ENCODE data around the gene FYN.
A peak's percentile ranks its signal among the peaks of the same experiment; 100 is the strongest.

FYN gene

DNA sequence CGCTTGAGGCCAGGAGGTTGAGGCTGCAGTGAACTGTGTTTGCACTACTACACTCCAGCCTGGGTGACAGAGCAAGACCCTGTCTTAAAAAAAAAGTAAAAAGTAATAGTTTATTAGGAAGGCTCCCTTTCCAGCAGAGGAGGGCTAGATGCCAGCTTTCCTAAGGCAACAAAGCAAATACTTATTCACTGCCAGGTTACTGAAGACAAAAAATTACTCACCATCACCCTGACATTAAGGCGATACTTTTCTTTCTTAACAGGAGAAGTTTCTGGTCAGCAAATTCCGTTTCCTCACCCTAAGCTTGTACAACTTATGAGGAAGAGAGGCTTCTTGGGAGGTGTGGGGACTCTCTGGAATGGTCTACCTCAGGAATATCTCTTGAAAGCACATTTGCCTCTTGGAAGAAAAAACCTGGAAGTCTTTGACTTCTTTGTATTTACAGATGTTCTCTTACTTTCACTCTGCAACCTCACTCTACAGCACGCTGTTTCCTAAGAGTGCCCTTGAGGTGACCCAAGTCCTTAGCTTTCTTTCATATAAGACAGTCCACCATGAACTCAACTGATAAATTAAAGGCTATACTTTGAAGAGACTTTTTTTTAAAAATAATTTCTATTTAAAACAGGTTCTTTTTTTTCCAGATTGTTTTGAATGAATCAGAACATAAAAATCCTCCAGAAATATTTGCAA lies 214.6 kb downstream of the FYN start:
- TF ChIP-seq, protein P1, sequence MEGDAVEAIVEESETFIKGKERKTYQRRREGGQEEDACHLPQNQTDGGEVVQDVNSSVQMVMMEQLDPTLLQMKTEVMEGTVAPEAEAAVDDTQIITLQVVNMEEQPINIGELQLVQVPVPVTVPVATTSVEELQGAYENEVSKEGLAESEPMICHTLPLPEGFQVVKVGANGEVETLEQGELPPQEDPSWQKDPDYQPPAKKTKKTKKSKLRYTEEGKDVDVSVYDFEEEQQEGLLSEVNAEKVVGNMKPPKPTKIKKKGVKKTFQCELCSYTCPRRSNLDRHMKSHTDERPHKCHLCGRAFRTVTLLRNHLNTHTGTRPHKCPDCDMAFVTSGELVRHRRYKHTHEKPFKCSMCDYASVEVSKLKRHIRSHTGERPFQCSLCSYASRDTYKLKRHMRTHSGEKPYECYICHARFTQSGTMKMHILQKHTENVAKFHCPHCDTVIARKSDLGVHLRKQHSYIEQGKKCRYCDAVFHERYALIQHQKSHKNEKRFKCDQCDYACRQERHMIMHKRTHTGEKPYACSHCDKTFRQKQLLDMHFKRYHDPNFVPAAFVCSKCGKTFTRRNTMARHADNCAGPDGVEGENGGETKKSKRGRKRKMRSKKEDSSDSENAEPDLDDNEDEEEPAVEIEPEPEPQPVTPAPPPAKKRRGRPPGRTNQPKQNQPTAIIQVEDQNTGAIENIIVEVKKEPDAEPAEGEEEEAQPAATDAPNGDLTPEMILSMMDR (IDR thresholded peaks at IDR 0.05; ENCODE audit: low read length, missing control alignments), result no peak
- no peak overlapping the region for H3K4me3 ChIP-seq (replicated peaks; ENCODE audit: low read depth, low read length)
- peak; percentile 54 for DNase-seq (ENCODE audit: low read depth)

DNA sequence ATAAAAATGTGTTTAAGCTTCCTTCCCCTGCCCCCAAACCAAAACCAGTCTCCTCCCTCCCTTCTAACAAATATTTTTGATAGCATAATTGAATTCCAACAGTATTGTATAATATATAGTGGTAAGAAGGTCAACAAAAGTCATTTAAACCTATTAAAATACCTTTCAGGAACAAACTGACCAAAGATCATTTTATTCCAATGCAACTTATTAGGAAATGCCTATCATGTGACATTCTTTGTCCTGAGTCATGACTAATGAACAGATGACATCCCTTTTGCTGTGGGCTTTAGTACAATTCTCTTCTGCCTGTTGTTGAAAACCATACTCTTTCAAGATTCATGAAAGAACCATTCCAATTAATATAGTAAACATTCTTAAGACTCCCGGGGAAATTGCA lies 216.1 kb downstream of the FYN start:
- no peak overlapping the region for H3K4me3 ChIP-seq (replicated peaks; ENCODE audit: low read depth, low read length)
- peak; percentile 77 for DNase-seq (ENCODE audit: low read depth)
- TF ChIP-seq, protein P1 (IDR thresholded peaks at IDR 0.05; ENCODE audit: low read length, missing control alignments), result no peak

DNA sequence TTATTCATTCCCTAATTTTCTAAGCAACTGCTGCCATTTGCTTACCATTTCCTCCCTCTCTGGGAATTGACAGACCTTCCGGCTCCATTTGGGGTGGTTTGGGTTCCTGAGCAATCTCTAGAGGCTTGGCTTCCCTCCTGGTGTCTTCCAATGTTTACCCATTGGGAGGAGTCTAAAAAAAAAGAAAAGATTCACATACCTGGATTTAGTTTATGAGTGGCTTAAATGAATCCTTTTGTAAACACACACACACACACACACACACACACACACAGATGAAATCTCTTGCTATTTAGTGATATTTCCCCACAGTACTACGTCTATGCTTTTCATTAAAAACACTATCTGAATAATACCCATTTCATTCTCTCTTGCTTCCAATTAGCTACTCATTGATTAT lies 219.3 kb downstream of the FYN start:
- H3K4me3 ChIP-seq (replicated peaks; ENCODE audit: low read depth, low read length), result no peak overlapping the region
- no peak for DNase-seq (ENCODE audit: low read depth)
- TF ChIP-seq, protein P1 (IDR thresholded peaks at IDR 0.05; ENCODE audit: low read length, missing control alignments), result no peak

DNA sequence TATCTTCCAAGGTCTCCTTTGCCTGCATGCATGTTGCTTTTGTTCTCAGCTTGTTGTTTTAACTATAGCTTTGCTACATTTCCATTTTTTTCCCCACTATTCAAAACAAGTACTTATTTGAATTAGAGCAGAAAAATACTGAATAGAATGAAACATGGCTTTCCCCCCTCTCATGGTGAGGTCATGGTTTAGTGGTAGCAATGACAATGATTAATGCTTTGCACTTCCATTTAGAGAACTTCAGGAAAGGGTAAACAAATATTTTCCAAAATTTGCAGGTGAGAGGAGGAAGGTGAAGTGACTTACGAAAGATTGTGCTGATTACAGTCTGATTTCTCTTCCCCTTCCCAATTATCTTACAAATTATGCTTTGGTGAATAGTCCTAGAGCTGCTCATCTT lies 219.8 kb downstream of the FYN start:
- TF ChIP-seq, protein P1 (IDR thresholded peaks at IDR 0.05; ENCODE audit: low read length, missing control alignments), result no peak
- no peak for DNase-seq (ENCODE audit: low read depth)
- H3K4me3 ChIP-seq (replicated peaks; ENCODE audit: low read depth, low read length), result no peak overlapping the region

DNA sequence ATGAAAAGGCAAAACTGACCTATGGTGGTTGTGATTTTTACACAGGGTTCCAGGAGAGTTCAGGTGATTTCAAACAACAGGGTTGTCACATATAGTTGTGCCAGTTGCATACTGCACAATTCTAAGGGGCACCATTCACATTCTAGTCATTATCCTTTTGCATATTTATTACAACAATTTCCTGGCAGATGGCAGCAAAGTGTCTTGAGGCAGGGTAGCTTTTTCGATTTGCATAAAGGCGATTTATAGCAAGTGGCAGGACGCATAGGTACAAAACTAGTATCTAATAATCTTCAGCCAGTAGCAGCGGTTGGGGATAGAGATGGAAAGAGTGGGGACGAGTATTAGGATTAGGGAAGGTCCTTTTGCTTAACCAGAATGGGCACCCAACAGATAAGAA lies 221.1 kb downstream of the FYN start:
- DNase-seq (ENCODE audit: low read depth), result no peak
- H3K4me3 ChIP-seq (replicated peaks; ENCODE audit: low read depth, low read length), result no peak overlapping the region
- TF ChIP-seq, protein P1 (IDR thresholded peaks at IDR 0.05; ENCODE audit: low read length, missing control alignments), result no peak

DNA sequence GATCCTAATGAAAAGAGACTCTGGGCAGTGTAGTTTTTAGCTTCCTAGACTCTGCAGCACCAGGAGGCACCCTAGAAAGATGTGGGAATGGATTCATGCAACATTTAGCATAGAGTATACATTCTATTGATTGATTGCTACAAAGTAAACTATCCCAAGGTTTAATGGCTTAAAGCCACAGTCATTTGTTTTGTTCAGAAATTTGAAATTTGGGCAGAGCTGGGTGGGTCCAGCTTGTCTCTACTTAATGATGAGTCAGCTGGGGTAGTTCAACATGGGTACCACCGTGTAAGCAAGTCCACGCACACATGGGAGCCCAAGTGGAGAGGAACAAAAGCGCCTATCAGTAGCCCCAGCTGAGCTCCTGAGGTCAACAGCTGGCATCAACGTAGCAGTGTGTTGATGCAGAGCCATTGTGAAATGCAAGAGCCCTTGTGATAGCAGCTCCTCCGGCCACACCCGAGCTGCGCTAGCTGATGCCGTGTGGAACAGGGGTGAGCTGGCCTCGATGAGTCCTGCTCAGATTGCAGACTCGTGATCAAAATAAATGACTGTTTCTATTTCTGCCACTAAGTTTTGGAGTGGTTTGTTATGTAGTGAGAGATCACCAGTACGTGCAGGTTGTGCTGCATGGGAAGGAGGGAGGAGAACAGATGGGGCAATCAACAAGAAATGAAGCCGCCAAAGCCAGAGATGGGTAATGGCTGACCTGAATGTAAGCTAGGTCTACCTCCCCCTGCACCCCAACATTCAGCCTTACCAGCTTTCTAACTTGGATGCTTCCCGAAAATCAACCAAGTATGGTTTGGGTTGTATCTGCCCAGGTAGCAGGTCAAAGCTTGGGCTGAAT lies 221.8 kb downstream of the FYN start:
- TF ChIP-seq, protein P1 (IDR thresholded peaks at IDR 0.05; ENCODE audit: low read length, missing control alignments), result no peak
- no peak overlapping the region for H3K4me3 ChIP-seq (replicated peaks; ENCODE audit: low read depth, low read length)
- no peak for DNase-seq (ENCODE audit: low read depth)

Data from fibroblast of pulmonary artery (primary cell).